Left lobe of liver (tissue), 2 donors: ENCODE results near the gene MKS1. TPM values are rescaled to one million over a fixed set of nuclear protein-coding genes. Genes with fewer than 3 reads are reported as not detected.
A peak's percentile ranks its signal among the peaks of the same experiment; 100 is the strongest.

Experiments
- ATAC-seq: fragments of 200-7000 bp; cut with Tn5 transposase; one replicate; pipeline ENCODE4 v1.9.1; 2020; ENCODE audit warnings: mild to moderate bottlenecking, moderate library complexity
- DNase-seq: peaks from one replicate; pipeline ENCODE4 v3.0.0-alpha.2; 2020; ENCODE audit warnings: low spot score
- total RNA-seq: library from RNA; stranded (reverse); gene quantifications from one replicate; pipeline ENCODE4 v1.2.1, GENCODE V29; 2021
- donor health status: DM: no; HTN: no; CAD: no; lungs with moderate emphysema.
- donor health status: DM: no; HTN: yes; CAD: no.

The MKS1 gene
- total RNA-seq, 1 donor from 2014 or later: 9.8 TPM

GRCh38 chr17:58170622-58171021 is 48.4 kb downstream of the MKS1 start:
- no peak for ATAC-seq

GRCh38 chr17:58166682-58167081 is 52.4 kb downstream of the MKS1 start, which contains the start of gene OR4D2:
Gene OR4D2, plus strand, starts transcription at chr17:58166982. Its CDS starts 2,674 bp downstream, at chr17:58169656.
- DNase-seq (no peak), ATAC-seq (no peak)

More at GRCh38 chr17:58170622-58171021, 48.4 kb downstream of the MKS1 start:
- no peak for DNase-seq

DNA sequence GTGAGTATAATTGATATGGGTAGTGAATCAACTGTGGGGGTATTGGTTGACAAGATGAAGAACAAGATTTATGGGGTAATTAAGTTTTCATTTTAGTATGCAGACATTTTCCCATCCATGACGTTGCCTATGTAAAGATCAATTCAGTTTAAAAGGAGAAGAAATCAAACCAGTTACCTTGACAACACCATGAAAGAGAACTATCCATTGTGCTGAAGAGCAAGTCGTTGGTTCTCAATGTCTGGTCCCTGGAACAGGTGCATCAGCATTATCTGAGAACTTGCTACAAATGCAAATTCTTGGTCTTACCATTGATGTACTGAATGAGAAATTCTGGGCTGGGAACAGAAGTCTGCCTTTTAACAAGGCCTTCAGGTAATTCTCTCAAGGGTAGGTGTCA is 53.1 kb downstream of the MKS1 start:
- ATAC-seq (no peak), DNase-seq (no peak)

GRCh38 chr17:58161566-58161965 is 57.5 kb downstream of the MKS1 start:
- DNase-seq (no peak), ATAC-seq (no peak)

GRCh38 chr17:58158181-58158580 is 60.9 kb downstream of the MKS1 start:
- DNase-seq (no peak), ATAC-seq (no peak)

- ATAC-seq (peak; percentile 31), DNase-seq (no peak)
Observed at GRCh38 chr17:58156839-58157803, 61.9 kb downstream of the MKS1 start.

Other genes starting within 250 kb of the MKS1 start
- gene VEZF1, start 231.0 kb downstream of the MKS1 start, total RNA-seq: 12.5 TPM
- 81.6 TPM for gene SRSF1, start 212.0 kb downstream of the MKS1 start, total RNA-seq
- gene DYNLL2, start 135.8 kb downstream of the MKS1 start, total RNA-seq: 24.4 TPM
- not detected for gene OR4D1, start 70.9 kb downstream of the MKS1 start, total RNA-seq
- gene OR4D2, start 52.3 kb downstream of the MKS1 start, total RNA-seq: not detected
- not detected for gene EPX, start 26.5 kb downstream of the MKS1 start, total RNA-seq
- not detected for gene LPO, start 19.3 kb upstream of the MKS1 start, total RNA-seq
- 0.43 TPM for gene MPO, start 61.7 kb upstream of the MKS1 start, total RNA-seq
- gene TSPOAP1, start 109.5 kb upstream of the MKS1 start, total RNA-seq: 6.5 TPM
- gene SUPT4H1, start 132.9 kb upstream of the MKS1 start, total RNA-seq: 40.0 TPM
- 13.0 TPM for gene RNF43, start 198.3 kb upstream of the MKS1 start, total RNA-seq